ENCODE measurements around the gene LCA5L.

Gene LCA5L

DNA sequence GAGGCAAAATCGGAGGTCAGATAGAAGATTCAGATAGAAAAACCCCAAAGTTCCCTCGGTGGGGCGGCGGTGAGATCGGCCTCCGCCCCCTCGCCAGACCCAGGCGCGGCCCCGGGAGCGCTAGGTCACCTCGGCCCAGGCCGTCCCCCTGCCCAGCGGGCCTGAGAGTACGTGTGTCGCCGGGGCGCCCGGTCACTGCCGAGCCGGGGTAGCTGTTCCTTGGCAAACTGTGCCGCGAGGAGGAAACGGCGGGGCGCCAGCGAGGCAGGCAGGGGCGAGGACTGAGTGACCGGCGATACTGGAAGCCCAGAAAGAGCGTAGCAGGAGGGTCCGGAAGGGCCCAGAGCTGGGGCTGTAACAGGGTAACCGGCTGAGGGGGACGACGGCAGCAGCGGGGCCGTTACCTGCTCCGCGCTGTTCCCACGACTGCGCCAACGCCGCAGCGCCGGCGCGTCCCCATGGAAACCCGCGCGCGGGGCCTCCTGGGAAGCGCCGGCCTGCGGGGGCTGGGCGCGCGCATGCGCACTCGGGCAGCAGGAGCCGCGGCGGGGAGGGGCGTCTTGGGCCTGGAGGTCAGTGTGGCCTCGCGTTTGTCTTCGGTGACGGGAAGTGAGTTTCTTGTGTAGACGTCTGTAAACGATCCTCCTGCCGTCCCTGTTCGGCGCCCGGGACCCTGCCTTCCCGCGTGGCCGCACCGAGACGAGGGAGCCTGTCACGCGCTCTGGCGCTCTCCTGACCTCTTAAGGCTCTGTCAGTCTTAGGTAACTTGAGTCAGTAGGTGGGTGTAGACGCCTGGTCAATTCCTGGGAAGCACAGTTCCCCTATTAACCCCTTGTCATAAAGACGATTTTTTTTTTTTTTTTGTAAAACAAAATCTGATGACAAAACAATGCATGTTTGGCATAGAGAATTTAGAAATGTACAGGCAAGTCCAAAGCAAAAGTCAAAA, at the start of gene LCA5L:
TSS of gene LCA5L (minus strand) at position 458 of the 949 bp plus-strand sequence. CDS start 17,285 bp downstream, outside the sequence.
- in situ Hi-C loops (cut with MboI; ENCODE audit: low sequenced_read_pairs): no loop called here

DNA sequence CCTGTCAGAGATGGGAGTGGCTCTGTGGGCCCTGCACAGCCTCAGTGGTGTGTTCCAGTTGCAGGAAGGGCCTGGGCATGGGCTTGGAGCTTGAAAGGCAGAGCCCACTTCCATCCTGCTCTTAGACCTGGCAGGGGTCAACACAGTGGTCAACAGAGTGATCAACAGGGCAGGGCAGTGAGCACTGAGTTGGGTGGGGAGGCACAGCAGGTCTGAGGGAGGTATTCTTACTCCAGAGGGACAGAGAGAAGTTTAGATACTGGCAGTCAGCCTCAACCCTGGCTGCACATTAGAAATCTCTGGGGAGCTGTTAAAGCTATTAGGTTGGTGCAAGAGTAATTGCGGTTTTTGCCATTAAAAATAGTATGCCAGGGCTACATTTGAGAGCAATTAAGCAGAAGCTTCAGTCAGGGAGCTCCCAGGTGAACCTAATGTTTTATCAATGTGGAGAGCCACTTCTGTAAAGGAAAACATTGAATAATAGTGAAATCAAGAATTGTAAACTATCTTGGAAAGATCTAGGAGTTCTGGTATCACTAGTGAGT, 43.9 kb upstream of the LCA5L start:
- in situ Hi-C loops (cut with MboI; ENCODE audit: low sequenced_read_pairs): no loop called here

DNA sequence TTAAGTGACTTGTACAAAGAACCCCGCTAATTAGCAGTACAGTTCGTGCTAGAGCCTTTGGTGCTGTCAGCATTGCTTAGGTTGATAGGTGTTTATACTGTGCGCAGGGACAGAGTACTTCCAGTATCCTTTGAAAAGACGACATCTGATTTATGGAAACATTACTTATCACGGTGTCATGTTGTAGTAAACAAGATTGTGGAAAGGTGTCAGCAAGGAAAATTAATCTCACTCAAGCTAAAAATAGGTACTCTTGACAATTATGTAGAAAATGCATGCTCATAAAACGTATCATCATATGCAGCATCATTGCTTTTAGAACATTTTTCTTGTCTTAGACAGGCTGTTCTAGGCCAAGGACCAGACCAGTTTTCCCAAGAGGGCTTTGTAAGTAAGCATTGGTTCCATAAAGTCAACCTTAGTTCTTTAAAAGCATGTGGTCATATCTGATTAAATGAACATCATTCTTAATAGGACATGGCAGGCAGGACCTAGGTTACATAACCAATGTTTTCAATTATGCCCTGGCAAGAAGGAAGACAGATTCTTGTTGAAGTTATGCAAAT, 39.2 kb upstream of the LCA5L start:
- in situ Hi-C loops (cut with MboI; ENCODE audit: low sequenced_read_pairs): no loop called here

DNA sequence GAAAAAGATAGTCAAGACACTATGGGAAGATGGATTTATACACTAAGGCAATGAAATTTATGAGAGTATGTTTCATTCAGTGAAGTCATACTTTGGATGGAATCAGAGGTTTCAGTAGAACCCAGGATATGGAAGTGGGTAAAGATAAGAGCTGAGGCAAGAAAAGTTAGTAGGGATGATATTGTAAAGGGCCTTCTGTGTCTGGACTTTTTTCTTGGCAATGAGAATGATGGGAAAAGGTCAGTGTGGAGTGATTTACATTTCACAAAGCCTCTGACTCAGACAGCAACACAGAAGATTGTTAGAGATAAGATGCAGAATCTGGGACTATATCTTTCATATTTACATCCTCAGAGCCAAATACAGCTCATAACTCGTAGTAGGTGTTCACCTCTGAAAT, 38.3 kb upstream of the LCA5L start:
- in situ Hi-C loops (cut with MboI; ENCODE audit: low sequenced_read_pairs): no loop called here

DNA sequence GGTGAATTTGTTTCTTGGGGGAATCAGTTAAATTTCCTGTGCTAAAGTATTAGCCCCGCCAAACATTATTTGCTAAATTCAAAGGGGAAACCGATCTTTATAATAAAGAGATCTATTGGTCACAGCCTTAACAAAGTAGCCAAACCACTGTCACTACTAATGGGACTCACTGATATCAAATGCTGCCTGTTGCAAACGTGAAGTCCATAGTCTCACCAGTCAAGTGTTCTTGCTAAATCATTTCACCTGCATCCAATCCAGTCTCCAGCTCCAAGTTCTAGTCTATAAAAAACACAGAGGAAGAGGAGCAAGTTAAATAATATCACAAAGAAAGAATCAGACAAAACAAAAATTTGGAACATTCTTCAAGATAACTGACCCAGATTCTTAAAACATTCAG, 36.3 kb upstream of the LCA5L start:
- in situ Hi-C loops (cut with MboI; ENCODE audit: low sequenced_read_pairs): no loop called here

DNA sequence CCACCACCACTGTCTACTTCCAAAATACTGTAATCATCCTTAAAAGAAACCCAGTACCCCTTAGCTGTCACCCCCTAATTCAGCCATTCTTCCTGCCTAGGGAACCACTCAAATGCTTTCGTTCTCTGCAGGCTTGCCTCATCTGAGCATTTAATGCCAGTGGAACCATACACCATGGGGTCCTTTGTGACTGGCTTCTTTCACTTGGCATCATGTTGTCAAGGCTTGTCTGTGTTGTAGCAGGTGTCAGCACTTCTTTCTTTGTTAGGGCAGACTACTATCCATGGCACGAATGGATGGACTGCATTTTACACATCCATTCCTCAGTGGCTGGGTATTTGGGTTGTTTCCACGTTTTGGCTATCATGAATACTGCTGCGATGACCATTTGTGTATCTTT, 34.7 kb upstream of the LCA5L start:
- in situ Hi-C loops (cut with MboI; ENCODE audit: low sequenced_read_pairs): no loop called here

DNA sequence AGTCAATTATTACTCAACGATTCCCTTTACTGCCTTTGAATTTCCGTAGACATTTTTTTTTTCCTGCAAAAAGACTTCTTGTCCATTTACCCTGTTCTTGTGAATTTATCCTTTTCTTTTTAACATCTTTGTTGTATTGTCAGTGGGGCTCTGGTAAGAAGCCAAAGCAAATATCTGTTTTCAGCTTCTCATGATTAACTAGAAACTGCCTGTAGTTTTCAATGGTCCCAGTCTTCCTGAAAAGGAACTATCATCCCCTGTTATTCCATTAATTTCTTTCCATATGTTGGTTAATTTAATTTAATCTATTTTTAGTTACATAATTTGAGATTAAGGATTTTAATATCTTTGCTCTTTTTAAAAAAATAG, 34.2 kb upstream of the LCA5L start:
- in situ Hi-C loops (cut with MboI; ENCODE audit: low sequenced_read_pairs): no loop called here

DNA sequence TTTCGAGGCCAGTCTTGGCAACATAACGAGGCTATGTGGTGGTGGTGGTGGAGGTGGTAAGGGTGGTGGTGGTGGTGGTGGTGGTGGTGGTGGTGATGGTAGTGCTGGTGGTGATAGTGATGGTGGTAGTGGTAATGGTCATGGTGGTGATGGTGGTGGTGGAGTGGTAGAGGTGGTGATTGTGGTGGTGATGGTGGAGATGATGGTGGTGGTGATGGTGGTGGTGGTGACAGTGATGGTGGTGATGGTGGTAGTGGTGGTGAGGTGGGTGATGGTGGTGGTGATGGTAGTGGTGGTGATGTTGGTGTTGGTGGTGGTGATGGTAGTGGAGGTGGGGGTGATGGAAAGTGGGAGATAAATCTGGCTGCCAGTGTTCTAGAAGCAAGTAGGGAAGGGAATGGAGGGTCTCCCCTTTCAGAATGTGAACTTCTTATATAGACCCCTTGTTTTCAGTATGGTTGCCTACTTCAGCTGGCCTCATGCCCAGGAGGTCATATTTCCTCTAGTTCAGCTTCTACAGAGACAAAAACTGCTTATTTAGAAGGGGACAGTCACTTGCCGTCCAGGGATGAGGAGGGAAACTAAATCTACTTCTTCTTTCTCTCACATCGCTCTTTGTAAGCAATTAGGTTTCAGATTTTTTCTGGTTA, 33.7 kb upstream of the LCA5L start:
- in situ Hi-C loops (cut with MboI; ENCODE audit: low sequenced_read_pairs): no loop called here

DNA sequence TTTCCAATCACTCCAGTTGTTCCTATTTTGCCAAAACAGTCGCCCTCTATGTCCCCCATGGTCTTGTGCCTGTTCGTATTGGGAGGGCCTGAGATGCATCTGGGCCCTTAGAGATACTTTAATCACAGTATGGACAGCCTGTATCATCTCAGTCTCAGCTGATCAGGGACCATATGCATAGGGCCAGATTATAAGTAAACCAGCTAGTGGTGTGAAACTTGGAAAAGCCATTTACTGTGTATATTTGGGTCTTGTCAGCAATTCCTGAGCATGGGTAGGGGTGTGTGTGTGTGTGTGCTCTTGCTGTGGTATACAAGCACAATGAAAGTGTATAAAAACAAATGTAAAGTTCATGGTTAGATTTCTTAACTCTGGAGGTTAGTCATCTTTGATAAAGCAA, 29.0 kb upstream of the LCA5L start:
- in situ Hi-C loops (cut with MboI; ENCODE audit: low sequenced_read_pairs): no loop called here

DNA sequence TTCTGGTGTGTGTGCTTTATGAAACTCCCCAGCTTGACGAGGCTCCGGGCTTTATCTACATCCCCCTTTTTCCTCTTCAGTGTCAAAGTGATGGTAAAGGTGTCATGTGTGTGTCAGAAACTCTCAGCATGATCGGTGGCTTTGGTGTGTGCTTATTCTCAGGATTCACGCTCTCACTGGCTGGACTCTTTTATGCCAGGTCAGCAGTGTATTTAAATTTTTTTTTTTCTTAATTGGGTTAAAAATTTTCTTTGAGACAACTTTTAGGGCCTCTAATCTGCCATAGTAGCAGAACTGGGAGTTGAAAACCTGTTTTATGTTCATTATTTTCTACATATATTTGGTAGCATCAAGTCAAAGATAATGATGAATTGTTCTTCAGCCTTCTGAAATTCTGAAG, 27.2 kb upstream of the LCA5L start:
- in situ Hi-C loops (cut with MboI; ENCODE audit: low sequenced_read_pairs): no loop called here

DNA sequence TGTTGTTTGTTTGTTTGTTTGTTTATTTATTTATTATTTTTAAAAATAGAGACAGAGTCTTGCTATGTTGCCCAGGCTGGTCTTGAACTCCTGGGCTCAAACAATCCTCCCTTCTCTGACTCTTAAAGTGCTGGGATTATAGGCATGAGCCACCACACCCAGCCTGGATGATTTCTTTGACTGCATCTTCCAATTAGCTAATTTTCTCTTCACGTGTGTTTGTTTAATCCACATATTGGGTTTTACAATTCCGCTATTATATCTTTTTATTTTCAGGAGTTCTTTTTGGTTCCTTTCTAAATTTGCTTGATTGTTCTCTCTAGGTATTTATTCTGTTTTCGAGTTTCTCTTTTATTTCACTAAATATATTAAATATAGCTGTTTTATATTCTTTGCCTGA, 26.0 kb upstream of the LCA5L start:
- in situ Hi-C loops (cut with MboI; ENCODE audit: low sequenced_read_pairs): no loop called here

DNA sequence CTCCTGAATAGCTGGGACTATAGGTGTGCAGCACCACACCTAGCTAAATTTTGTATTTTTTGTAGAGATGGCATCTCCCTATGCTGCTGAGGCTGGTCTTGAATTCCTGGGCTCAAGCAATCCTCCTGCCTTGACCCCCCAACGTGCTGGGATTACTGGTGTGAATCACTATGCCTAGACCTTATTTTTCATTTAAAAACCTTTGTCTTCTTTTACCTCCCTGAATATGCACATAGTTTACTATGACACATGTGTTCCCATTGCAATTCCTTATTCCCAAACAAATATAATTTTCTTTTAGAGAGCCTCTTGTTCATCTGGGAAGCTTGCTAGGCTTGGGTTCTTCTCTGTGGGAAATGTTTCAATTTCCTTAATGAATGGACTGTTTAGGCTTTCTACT, 23.0 kb upstream of the LCA5L start:
- in situ Hi-C loops (cut with MboI; ENCODE audit: low sequenced_read_pairs): no loop called here

DNA sequence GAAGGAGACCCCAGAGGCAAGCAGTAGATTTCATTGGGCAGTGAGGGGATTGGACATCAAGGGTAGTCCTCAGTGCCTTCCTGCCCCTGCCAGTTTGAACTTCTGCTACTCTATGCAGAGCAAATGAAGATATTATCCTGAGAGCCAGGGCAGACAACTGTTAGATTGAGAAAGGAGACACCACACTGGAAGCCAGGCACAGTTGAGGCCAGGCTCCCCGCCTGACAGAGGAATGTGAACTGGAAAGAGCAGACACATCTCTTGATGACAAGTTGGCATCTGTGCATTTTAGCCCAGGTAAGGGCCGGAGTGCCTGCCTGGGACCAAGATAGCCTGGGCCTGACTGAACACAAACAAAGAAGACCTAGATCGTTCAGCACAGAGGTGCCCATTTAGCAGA, 22.2 kb upstream of the LCA5L start:
- in situ Hi-C loops (cut with MboI; ENCODE audit: low sequenced_read_pairs): no loop called here

DNA sequence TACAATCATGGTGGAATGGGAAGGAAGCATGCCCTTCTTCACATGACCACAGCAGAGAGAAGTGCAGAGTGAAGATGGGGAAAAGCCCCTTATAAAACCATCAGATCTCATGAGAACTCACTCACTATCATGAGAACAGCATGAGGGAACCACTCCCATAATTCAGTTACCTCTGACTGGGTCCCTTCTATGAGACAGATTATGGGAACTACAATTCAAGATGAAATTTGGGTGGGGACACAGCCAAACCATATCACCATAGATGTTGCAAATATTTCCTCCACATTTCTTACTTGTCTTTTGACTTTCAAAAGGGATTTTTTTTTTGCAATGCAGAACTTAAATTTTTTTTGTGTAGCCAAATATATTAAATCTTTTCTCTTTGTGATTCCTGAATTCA, 21.0 kb upstream of the LCA5L start:
- in situ Hi-C loops (cut with MboI; ENCODE audit: low sequenced_read_pairs): no loop called here

DNA sequence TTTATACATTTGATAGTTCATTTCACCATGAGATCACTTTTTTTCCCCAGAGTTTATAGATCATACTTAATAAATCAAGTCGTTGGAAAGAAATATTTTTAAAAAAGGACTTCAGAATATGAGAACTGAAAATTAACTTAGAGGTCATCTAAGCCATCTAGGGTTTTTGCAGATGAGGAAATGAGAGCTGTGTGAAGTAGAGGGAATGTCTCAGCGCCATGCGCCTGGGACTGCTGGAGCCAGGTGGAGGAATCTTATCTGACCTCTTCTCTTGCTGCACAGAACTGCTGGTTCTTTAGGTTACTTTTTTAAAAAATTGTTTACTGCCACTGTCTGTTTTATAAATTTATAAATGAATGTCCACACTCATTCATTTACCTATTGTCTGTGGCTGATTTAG, 17.7 kb upstream of the LCA5L start:
- in situ Hi-C loops (cut with MboI; ENCODE audit: low sequenced_read_pairs): no loop called here

DNA sequence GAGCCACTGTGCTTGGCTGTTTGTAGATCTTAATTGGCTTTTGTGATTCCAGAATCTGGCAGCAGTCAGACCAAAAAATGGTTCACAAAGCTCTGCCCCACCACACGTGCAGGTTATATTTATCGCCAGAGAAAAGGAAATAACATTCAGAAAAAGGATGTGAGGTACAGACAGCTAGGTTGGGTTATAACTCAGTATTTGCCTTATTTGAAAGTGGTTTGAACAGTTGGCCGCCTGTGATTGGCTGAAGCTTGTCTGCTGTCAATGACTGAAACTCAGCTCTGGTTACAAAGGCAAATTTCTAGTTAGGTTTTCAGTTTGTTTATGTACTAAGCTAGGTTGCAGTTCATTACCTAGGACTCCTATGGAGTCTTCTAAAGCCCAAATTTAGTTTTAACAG, 15.8 kb upstream of the LCA5L start:
- in situ Hi-C loops (cut with MboI; ENCODE audit: low sequenced_read_pairs): no loop called here

DNA sequence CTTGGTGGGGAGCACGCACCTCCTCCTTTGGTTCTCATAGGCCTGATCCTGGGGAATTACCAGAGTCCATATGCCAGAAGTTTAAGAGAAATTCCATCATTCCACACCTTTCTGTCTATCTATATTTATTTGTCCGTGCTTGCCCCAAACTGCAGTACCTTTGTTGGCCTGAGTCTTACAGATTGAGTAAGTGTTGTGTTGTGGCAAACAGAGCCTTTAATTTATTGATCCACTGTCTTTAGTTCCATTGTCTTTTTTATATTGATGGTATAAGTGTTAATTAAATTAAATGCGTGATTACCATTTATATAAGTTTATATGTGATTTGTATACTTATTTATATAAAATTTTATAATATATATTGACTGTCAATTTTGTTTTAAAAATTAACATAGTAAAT, 11.1 kb upstream of the LCA5L start:
- in situ Hi-C loops (cut with MboI; ENCODE audit: low sequenced_read_pairs): no loop called here

DNA sequence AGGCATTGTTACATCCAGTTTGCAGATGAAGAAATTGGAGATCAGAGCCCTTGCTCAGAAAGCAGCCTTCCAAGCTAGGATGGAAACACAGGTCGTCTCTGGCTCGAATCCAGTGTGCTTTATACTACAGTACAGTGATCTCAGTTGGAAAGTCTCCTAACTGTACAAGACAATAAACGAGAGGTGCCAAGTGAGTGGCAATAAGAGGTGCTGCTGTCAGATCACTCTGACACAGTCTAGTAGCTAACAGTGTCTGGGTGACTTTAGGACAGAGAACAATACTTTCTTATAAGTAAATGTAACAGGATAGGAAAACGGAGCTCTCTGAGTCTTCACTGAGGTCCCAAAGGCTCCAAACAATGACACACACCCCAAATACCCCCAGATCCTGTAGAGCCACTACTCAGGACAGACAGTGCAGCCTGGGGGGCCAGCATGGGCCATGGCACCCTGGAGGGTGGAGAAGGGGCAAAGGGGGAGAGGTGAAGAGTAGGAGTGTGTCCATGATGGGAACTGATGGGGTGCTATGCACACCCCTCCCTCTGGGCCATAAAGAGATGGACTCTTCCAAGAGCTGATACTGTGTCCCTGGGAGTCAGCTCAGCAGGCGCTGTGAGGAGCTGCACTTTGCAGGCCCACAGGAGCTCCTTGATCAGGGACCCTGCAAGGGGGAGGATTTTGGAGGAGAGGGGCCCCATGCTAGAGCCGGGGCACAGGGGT, 9.5 kb upstream of the LCA5L start:
- in situ Hi-C loops (cut with MboI; ENCODE audit: low sequenced_read_pairs): no loop called here

DNA sequence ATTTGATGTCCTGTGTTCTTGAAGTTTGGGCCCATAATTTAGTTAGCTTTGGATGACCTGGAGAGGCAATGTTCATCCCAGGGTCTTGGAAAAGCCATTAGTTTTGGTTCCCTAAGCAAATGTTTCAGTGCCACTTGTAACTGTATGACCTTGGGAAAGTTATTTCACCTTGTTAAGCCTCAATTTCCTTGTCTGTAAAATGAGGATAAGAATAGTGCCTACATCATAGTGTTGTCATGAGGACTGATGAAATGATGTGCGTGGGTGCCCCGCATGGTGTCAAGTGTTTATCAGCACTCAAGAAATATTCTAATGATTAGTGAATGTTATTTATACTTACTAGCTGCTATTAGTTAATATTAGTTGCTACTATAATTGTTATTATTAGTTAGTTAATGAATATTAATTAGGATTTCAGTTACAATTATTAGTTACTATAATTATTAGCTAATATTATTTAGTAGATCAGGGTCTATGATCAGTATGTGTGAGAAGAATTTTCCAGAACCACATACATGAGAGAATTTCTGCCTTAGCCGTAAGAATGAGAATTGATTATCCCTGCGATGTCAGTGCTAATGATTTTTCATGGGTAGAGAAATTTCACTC, 8.1 kb upstream of the LCA5L start:
- in situ Hi-C loops (cut with MboI; ENCODE audit: low sequenced_read_pairs): no loop called here

DNA sequence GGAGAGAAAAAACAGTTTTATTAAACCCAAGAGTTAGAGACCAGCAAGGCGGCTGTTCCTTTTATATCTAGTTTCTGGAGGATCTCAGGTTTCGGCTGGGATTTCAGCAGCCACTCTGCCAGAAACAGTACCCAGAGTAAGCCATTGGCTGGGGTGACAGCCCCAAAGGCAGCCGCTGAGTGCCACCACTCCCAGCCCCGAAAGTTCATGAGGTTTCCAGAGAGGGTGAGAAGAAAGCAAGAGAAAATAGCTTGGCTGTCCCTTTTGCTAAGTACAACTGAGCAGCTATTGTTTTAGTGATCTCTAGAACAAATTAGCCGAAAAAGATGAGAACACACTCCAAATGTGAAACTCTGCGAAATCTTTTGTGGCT, 7.4 kb upstream of the LCA5L start:
- in situ Hi-C loops (cut with MboI; ENCODE audit: low sequenced_read_pairs): no loop called here
